C4-2B (cell line): Measurements from ENCODE around the gene CES3.

Experiments used
- CTCF ChIP-seq: fragments of 450-650 bp; conservative IDR thresholded peaks from 2 replicates; pipeline ENCODE4 v1.5.1; 2017; ENCODE audit warnings: mild to moderate bottlenecking
- ZFX ChIP-seq: fragments of 450-650 bp; IDR thresholded peaks from 2 replicates; pipeline ENCODE4 v1.6.1; 2017

- no peak for TF ChIP-seq CTCF
- no peak for TF ChIP-seq ZFX
These were observed 3.0 kb downstream of the CES3 start for GRCh38 chr16:66964049-66964448.
